Rectal smooth muscle tissue (tissue), 1 donor: Measurements from ENCODE around the gene MYL5.

Experiments used
- H3K27ac ChIP-seq: one replicate; pipeline ENCODE4 v1.7.0; 2013; ENCODE audit warnings: low read depth, low read length, inconsistent platforms
- H3K27me3 ChIP-seq: one replicate; pipeline ENCODE4 v1.7.0; 2013; ENCODE audit warnings: low read length; ENCODE audit not compliant: control insufficient read depth, insufficient read depth
- H3K36me3 ChIP-seq: one replicate; pipeline ENCODE4 v1.7.0; 2013; ENCODE audit warnings: low read length; ENCODE audit not compliant: control insufficient read depth, insufficient read depth
- H3K4me1 ChIP-seq: one replicate; pipeline ENCODE4 v1.7.0; 2013; ENCODE audit warnings: low read length; ENCODE audit not compliant: control insufficient read depth, insufficient read depth
- H3K4me3 ChIP-seq: one replicate; pipeline ENCODE4 v1.7.0; 2013; ENCODE audit warnings: low read length
- H3K9ac ChIP-seq: one replicate; pipeline ENCODE4 v1.7.0; 2013; ENCODE audit warnings: low read length

The MYL5 gene

DNA sequence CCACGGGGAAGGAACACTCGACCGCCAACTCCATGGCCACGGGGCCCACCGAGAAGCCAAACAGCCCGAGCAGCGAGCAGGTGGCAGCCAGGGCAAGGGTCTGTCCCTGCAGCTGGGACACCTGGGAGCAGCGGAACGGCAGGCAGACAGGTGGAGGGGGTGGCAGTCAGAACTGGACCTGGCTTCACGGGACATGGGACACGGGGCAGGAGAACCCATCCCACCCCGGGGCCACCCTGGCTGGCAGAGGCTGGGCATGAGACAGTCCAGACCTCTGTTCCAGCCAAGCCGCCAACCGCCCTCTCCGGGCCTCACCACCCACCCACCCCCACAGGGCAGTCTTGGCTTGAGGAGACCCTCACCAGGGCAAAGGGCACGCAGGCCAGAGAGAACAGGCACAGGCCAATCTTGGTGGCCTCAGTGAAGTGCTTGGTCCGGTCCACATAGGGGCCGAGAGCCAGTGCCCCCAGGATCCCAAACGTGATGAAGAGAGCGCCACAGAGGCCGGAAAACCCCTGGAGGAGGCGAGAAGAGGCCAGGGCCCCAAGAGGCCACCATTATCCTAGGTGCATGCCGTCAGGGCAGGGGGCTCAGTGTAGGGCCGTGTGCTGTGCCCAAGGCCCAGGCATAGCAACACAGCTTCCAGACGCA, 9.0 kb downstream of the MYL5 start:
- peaks cover 2% of the 10 kb centered on the region for H3K4me1 ChIP-seq
- peaks cover 2% of the 10 kb centered on the region for H3K27me3 ChIP-seq
- no peak overlapping the region for H3K27ac ChIP-seq
- H3K36me3 ChIP-seq: peaks cover 2% of the 10 kb centered on the region
- H3K9ac ChIP-seq: no peak overlapping the region
- H3K4me3 ChIP-seq: no peak overlapping the region

DNA sequence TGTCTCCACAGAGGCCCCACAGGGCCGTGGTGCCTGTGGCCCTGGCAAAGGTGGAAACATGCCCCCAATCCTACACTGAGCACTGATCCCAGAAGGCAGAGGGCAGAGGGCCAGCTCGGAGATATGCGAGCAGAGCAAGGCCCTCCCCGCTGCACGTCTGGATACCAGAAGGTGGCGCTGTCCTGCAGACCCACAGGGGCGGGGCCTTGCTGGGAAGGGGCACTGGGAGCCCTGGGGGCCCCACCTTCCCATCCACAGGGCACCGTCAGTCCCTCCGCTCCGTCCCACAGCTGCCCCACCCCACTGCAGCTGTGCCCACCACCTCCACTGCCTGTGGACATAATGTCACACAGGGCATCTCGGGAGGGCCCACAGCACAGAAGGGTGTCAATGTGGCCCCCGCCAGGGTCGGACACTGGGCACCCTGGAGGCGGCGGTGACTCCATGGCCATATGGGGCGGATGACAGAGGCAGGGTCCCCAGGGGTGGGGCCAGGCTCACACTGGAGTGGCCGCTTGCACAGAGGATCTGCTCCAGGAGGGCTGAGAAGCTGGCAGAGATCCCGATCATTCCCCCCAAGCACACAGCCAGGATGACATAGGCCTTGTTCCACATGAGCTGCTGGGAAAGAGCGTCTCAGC, 9.8 kb downstream of the MYL5 start:
- Histone ChIP-seq H3K27me3 (peaks cover 2% of the 10 kb centered on the region), H3K9ac (no peak overlapping the region), H3K4me3 (no peak overlapping the region), H3K36me3 (peaks cover 2% of the 10 kb centered on the region), H3K27ac (no peak overlapping the region), H3K4me1 (peaks cover 2% of the 10 kb centered on the region)

GRCh38 chr4:684623-685327, 10.4 kb downstream of the MYL5 start:
- H3K27ac ChIP-seq: no peak overlapping the region
- no peak overlapping the region for H3K9ac ChIP-seq
- H3K4me1 ChIP-seq: peaks cover 2% of the 10 kb centered on the region
- peaks cover 2% of the 10 kb centered on the region for H3K36me3 ChIP-seq
- no peak overlapping the region for H3K4me3 ChIP-seq
- H3K27me3 ChIP-seq: peaks cover 2% of the 10 kb centered on the region

DNA sequence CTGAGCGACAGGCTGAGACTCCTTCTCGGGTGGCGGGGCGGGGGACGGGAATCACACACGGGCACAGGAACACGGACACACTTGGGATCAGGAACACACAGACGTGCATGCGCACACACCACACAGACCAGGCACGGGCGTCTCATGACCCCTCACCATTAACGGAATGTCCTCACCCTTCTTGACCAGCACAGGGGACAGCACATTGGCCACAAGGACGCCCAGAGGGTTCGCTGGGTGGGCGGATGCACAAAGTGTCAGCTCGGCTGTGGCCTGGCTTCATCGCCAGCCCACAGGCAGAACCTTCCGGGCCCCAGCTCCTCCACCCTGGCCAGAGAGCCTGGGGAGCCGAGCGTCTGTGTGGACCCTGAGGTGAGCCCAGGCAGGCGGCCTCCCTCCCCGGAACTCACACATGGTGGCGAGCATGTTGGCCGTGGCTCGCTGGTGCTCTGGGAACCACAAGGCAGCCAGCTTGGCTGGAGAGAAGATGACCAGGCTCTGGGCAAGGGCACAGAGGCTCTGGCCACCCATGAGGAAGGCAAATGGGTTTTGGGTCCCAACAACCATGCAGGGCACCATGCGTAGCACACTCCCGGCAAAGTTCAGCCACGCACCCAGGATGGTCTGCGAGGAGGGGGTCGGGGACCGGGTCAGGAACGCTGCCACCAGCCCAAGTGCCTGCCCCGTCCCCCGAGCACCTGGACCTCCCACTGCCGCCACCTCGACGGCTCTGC, 11.5 kb downstream of the MYL5 start:
- Histone ChIP-seq H3K27ac (no peak overlapping the region), H3K4me1 (peaks cover 2% of the 10 kb centered on the region)

DNA sequence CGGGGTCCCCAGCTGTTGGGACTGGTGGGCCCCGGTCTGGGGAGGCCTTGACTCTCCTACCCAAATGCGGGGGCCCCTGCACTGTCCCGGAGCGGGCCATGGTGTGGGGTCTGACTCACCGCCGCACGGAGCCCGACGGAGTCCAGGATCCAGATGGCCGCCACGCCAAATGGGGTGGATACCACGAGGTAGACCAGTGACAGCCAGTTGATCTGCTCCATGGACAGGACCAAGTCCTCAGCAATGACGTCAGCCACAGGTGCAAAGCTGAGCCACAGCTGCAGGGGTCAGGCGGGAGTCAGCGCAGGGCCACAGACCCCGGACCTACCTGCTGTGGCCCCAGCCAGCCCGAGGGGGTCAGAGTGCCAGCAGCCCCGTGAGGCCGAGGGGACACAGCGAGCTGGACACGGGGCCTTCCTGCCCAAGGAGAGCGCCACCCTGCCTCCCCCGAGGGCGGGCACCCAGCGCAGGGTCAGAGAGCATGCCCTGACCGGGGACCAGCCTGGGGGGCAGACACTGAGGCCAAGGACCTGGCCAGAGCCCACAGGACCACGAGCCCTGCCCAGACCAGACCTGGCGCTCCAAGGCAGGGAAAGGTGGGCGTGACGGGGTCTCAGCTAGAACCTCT, 12.2 kb downstream of the MYL5 start:
- Histone ChIP-seq H3K36me3 (peaks cover 2% of the 10 kb centered on the region), H3K27ac (no peak overlapping the region), H3K27me3 (peaks cover 2% of the 10 kb centered on the region), H3K9ac (no peak overlapping the region), H3K4me3 (no peak overlapping the region), H3K4me1 (peaks cover 2% of the 10 kb centered on the region)

More for the DNA sequence above, 11.5 kb downstream of the MYL5 start:
- H3K27me3 ChIP-seq: peaks cover 2% of the 10 kb centered on the region
- H3K4me3 ChIP-seq: no peak overlapping the region
- H3K9ac ChIP-seq: no peak overlapping the region
- peaks cover 2% of the 10 kb centered on the region for H3K36me3 ChIP-seq

DNA sequence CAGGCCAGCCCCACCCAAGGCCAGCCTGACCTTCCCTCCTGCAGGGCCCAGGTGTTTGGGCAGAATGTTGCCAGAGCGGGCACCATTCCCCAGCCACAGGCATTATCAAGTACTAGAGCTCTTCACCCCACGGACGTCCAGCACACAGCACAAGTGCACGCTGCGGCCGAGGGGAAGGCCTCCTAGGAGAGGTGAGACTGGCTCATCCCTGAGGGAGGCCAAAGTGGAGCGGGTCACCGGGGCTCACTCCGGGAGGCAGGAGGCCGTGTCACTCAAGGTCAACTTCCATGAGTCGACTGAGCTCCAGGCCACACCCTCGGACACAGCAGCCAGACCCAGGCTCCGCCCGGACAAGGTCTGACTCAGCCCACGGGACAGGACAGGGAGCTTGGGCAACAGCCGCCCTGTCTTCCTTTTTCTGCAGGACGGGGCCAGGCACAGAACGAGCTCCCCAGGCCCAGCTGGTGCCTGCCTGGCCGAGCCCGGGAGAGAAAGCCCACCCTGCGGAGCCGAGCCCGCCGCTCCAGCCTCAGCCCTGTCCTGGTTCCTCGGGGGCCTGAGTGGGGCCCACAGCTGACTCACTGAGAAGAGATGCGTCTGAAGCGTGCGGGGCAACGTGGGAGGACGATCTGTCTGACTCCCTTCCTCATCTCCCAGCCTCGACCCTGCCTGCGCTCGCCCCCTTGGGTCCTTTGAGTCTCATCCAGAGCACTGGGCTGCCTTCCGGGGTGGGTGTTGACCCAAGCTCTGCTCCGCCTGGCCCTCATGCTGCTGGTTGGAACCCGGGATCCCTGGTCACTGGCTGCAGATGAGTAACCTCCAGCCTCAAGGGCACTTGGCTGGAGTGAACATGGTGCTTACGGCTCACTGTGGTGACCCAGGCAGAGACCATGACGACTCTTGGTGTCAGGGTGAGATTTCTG, 13.0 kb downstream of the MYL5 start:
- Histone ChIP-seq H3K27me3 (no peaks in the 10 kb centered on the region), H3K4me3 (peak overlapping the region; percentile 32), H3K4me1 (peaks cover 2% of the 10 kb centered on the region), H3K36me3 (peaks cover 2% of the 10 kb centered on the region), H3K27ac (peak overlapping the region; percentile 14), H3K9ac (no peak overlapping the region)

- Histone ChIP-seq H3K4me1 (peaks cover 2% of the 10 kb centered on the region), H3K27me3 (no peaks in the 10 kb centered on the region), H3K4me3 (peak overlapping the region; percentile 62), H3K9ac (no peak overlapping the region), H3K36me3 (peaks cover 2% of the 10 kb centered on the region), H3K27ac (peak overlapping the region; percentile 50)
Observed at GRCh38 chr4:687971-688853, 13.9 kb downstream of the MYL5 start.

DNA sequence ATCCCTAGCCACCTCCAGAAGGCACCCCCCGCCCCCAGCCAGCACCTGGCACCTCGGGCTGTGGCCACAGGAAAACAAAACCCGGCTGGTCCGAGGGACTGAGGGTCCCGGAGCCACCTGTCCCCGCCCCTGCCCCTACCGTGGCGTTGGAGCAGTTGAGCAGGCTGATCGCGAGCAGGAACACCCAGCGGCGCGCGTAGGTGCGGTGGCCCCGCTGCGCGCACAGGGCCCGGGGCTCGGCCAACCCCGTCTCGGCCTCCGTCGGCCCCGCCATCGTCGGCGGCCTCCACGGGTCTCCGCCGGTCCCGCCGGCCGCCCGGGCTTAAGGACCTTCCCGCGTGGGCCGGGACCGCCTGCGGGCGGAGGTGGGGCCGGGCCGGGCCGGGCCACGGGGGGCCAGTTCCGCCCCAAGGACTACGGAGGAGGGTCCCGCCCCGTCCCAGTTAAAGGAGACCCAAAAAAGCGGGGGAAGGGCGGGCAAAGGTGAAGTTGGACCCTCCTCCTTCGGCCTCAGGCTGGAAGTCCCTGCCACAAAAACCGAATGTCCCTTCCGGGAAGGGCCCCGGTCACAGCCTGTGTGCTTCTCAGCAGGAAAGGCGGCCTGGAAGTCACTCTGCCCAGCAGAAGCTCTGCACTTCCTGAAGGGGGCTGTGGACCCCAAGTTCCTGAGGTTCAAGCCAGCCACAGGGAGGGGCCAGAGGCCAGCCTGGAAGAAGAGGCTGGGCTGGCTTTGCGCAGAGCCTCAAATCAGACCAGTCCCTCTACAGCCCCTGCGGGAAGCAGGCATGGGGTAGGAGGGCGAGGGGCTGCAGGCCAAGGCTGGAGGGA, 14.7 kb downstream of the MYL5 start, which contains the start of gene SLC49A3:
Gene SLC49A3, minus strand, starts transcription at position 298 of the 828 bp plus-strand sequence. Its CDS starts 24 bp downstream, at position 274.
- peak within 1 kb of the TSS; percentile 62 for H3K4me3 ChIP-seq
- no peaks in the 10 kb centered on the region for H3K27me3 ChIP-seq
- H3K27ac ChIP-seq: peak within 1 kb of the TSS; percentile 50
- H3K4me1 ChIP-seq: peaks cover 2% of the 10 kb centered on the region
- peaks cover 2% of the 10 kb centered on the region for H3K36me3 ChIP-seq
- H3K9ac ChIP-seq: peak within 1 kb of the TSS; percentile 43

GRCh38 chr4:689723-690122, 15.4 kb downstream of the MYL5 start:
- H3K4me1 ChIP-seq: peaks cover 2% of the 10 kb centered on the region
- H3K27me3 ChIP-seq: no peaks in the 10 kb centered on the region
- H3K36me3 ChIP-seq: peaks cover 2% of the 10 kb centered on the region
- H3K4me3 ChIP-seq: peak overlapping the region; percentile 62
- no peak overlapping the region for H3K27ac ChIP-seq
- H3K9ac ChIP-seq: peak overlapping the region; percentile 43
